ENCODE measurements around the gene RPL13A.

RPL13A gene

DNA sequence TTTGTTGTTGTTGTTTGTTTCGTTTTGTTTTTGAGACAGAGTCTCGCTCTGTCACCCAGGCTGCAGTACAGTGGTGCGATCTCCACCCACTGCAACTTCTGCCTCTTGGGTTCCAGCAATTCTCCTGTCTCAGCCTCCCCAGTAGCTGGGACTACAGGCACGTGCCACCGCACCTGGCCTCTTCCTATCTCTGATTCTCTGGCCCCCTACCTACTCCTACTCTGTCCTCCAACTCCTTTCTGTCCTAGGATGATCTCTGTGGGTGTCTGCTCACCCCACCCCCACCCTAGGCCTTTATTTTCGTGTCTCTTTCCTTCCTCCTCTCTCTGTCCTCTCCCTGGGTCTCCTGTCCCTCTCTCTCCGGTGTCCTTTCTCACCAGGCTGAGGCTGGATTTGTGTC is 37.0 kb upstream of the RPL13A start:
- H3K4me3 ChIP-seq (ENCODE audit: low read depth, low read length), result no peak overlapping the region
- DNase-seq (ENCODE audit: low read depth), result no peak
- TF ChIP-seq, protein P1, sequence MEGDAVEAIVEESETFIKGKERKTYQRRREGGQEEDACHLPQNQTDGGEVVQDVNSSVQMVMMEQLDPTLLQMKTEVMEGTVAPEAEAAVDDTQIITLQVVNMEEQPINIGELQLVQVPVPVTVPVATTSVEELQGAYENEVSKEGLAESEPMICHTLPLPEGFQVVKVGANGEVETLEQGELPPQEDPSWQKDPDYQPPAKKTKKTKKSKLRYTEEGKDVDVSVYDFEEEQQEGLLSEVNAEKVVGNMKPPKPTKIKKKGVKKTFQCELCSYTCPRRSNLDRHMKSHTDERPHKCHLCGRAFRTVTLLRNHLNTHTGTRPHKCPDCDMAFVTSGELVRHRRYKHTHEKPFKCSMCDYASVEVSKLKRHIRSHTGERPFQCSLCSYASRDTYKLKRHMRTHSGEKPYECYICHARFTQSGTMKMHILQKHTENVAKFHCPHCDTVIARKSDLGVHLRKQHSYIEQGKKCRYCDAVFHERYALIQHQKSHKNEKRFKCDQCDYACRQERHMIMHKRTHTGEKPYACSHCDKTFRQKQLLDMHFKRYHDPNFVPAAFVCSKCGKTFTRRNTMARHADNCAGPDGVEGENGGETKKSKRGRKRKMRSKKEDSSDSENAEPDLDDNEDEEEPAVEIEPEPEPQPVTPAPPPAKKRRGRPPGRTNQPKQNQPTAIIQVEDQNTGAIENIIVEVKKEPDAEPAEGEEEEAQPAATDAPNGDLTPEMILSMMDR (conservative IDR thresholded peaks at IDR 0.05; ENCODE audit: low read depth, low read length), result no peak

DNA sequence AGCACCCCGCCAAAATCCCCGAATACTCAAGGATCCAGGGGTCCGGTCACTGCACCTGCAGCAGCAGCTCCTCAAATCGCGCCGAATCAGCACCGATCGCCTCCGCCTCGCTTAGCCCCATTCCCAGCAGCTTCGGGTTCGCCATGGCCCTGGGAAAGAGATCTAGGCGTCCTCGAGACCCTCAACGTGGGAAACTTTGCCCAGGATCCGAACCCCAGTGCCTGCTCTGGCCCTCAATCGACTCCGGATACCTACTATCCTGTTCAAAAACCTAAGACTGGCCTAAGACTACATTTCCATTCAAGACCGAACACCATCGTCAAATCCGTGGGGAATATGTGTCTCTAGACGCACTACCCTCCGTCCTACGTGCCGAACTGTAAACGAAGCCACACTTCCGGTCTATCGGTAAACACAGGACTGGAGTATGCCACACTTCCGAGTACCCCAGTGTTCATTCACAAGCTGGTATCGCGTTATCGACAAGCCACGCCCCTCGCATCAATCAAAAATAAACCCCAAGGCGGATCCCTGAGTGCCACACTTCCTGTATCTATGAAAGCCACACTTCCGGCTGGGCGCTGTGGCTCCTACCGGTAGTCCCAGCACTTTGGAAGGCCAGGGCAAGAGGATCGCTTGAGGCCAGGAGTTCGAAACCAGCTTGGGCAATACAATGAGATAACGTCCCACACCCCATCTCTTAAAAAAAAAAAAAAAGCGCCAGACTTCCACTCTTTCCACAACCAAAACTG is 35.8 kb upstream of the RPL13A start, which contains the start of gene PIH1D1:
Gene PIH1D1 (minus strand): TSS at position 385 of the 752 bp plus-strand sequence. CDS start 240 bp downstream, at position 145.
- H3K4me3 ChIP-seq (ENCODE audit: low read depth, low read length), result peak within 1 kb of the TSS; percentile 93
- peak; percentile 100 for DNase-seq (ENCODE audit: low read depth)
- TF ChIP-seq, protein P1 (conservative IDR thresholded peaks at IDR 0.05; ENCODE audit: low read depth, low read length), result peak; percentile 36

DNA sequence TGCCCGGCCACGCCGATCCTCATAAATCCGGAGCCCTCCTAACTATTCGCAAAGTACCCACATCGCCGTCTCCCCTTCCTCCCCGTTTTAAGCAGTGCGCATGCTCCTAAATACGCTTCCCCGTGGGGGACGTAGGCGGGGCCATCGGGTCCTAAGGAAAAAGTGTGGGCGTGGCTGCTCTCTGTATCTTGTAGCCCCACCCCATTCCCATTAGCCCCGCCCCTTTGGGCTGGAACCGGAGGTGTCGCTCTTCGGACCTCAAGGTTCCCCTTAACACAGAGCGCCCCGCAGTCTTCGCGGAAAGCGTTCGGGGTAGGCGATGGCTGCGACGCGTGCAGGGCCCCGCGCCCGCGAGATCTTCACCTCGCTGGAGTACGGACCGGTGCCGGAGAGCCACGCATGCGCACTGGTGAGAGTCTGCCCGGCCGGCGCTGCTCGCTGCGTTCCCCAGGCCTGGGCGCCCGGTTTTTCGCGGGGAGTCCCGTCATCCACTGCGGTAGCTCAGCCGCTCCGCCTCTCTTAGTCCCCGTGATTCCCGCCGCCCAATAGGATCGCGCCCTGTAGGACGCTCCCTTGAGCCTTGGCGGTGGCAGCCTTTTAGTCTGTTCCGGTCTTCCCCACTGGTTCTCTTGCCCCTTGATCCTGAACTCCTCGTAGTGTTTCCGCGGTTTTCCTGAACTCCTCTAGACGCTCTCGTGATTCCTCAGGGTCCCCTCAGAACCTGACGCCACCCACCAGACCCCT is 34.2 kb upstream of the RPL13A start, which contains the start of gene ALDH16A1:
Gene ALDH16A1 (plus strand): TSS at position 213 of the 744 bp plus-strand sequence. CDS start 107 bp downstream, at position 320.
- peak; percentile 99 for DNase-seq (ENCODE audit: low read depth)
- H3K4me3 ChIP-seq (ENCODE audit: low read depth, low read length), result peak within 1 kb of the TSS; percentile 84
- TF ChIP-seq, protein P1 (conservative IDR thresholded peaks at IDR 0.05; ENCODE audit: low read depth, low read length), result peak; percentile 8

DNA sequence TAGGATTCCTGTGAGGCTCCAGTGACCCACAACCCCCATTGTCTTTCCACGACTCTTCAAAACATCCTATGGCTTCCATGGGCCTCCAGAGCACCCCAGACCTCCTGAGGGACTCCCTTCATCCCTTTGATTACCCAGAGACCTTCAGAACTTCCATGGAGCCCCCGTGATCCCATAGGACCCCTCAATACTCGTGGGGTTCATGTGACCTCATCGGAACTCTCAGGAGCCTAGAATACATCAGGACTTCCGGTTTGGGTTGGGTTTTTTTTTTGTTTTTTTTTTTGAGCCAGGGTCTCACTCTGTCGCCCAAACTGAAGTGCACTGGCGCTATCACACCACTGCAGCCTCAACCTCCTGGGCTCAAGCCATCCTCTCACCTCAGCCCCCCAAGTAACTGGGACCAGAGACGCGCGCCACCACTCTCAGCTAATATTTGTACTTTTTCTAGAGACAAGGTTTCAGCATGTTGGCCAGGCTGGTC is 33.6 kb upstream of the RPL13A start:
- no peak for DNase-seq (ENCODE audit: low read depth)
- H3K4me3 ChIP-seq (ENCODE audit: low read depth, low read length), result peak overlapping the region; percentile 84
- TF ChIP-seq, protein P1 (conservative IDR thresholded peaks at IDR 0.05; ENCODE audit: low read depth, low read length), result no peak

DNA sequence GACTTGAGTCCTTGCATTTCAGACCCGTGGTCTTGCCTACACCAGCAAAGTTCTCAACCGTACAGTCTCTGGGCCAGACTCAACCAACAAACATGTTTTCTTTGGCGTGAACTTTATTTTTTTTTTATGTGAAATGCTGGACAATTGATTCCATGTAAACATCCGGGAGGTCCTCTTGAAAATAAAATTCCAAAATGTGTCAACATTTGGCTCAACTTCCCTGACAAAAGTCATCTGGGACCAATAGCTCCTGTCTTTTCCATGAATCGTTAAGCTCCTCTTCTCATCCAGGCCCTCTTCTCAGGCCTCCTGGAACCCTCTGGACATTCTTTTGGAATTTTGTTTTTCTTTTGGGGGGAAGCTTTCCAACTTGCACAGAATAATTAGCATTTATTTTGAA is 31.6 kb upstream of the RPL13A start:
- DNase-seq (ENCODE audit: low read depth), result no peak
- TF ChIP-seq, protein P1 (conservative IDR thresholded peaks at IDR 0.05; ENCODE audit: low read depth, low read length), result no peak
- no peak overlapping the region for H3K4me3 ChIP-seq (ENCODE audit: low read depth, low read length)

DNA sequence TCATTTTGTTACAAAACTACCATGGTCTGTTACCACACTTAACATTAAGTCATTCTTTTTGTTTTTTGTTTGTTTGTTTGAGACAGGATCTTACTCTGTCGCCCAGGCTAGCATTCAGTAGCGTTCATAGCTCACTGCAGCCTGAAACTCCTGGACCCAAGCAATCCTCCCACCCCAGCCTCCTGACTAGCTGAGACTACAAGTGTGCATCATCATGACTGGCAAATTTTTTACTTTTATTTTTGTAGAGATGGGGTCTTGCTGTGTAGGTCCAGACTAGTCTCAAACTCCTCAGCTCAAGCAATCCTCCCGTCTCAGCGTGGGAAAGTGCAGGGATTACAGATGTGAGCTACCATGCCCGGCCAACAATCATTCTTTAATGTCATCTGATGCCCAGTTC is 31.1 kb upstream of the RPL13A start:
- TF ChIP-seq, protein P1 (conservative IDR thresholded peaks at IDR 0.05; ENCODE audit: low read depth, low read length), result no peak
- DNase-seq (ENCODE audit: low read depth), result no peak
- H3K4me3 ChIP-seq (ENCODE audit: low read depth, low read length), result no peak overlapping the region
